ENCODE measurements around the gene AKAP1.

AKAP1 gene

GRCh38 chr17:57105591-57105990, 20.5 kb downstream of the AKAP1 start:
- DNase-seq (ENCODE audit: low read depth, low spot score), result no peak

- no peak for DNase-seq (ENCODE audit: low read depth, low spot score)
Observed at GRCh38 chr17:57106107-57106835, 21.2 kb downstream of the AKAP1 start.

- DNase-seq (ENCODE audit: low read depth, low spot score), result no peak
Observed at GRCh38 chr17:57106836-57107497, 21.9 kb downstream of the AKAP1 start.

- DNase-seq (ENCODE audit: low read depth, low spot score), result no peak
Observed at GRCh38 chr17:57107498-57108101, 22.6 kb downstream of the AKAP1 start.

GRCh38 chr17:57108671-57109392, 23.8 kb downstream of the AKAP1 start:
- no peak for DNase-seq (ENCODE audit: low read depth, low spot score)

GRCh38 chr17:57109393-57110151, 24.5 kb downstream of the AKAP1 start:
- DNase-seq (ENCODE audit: low read depth, low spot score), result no peak

GRCh38 chr17:57110152-57110542, 25.1 kb downstream of the AKAP1 start:
- DNase-seq (ENCODE audit: low read depth, low spot score), result no peak

GRCh38 chr17:57110579-57111325, 25.7 kb downstream of the AKAP1 start:
- DNase-seq (ENCODE audit: low read depth, low spot score), result no peak

GRCh38 chr17:57111386-57111785, 26.3 kb downstream of the AKAP1 start:
- DNase-seq (ENCODE audit: low read depth, low spot score), result no peak

- no peak for DNase-seq (ENCODE audit: low read depth, low spot score)
Observed at GRCh38 chr17:57113011-57113410, 28.0 kb downstream of the AKAP1 start.

GRCh38 chr17:57113656-57114055, 28.6 kb downstream of the AKAP1 start:
- no peak for DNase-seq (ENCODE audit: low read depth, low spot score)

- peak; percentile 24 for DNase-seq (ENCODE audit: low read depth, low spot score)
Observed at GRCh38 chr17:57114085-57114673, 29.1 kb downstream of the AKAP1 start.

- DNase-seq (ENCODE audit: low read depth, low spot score), result no peak
Observed at GRCh38 chr17:57115377-57115776, 30.3 kb downstream of the AKAP1 start.

- DNase-seq (ENCODE audit: low read depth, low spot score), result no peak
Observed at GRCh38 chr17:57115916-57116315, 30.9 kb downstream of the AKAP1 start.

GRCh38 chr17:57117798-57118197, 32.8 kb downstream of the AKAP1 start:
- no peak for DNase-seq (ENCODE audit: low read depth, low spot score)

GRCh38 chr17:57120814-57121213, 35.8 kb downstream of the AKAP1 start:
- no peak for DNase-seq (ENCODE audit: low read depth, low spot score)

- DNase-seq (ENCODE audit: low read depth, low spot score), result no peak
Observed at GRCh38 chr17:57121308-57122042, 36.4 kb downstream of the AKAP1 start.

- DNase-seq (ENCODE audit: low read depth, low spot score), result no peak
Observed at GRCh38 chr17:57124053-57124452, 39.0 kb downstream of the AKAP1 start.

GRCh38 chr17:57125406-57125805, 40.4 kb downstream of the AKAP1 start:
- no peak for DNase-seq (ENCODE audit: low read depth, low spot score)

GRCh38 chr17:57125866-57126265, 40.8 kb downstream of the AKAP1 start:
- DNase-seq (ENCODE audit: low read depth, low spot score), result no peak
